Upper lobe of left lung (tissue), 6 donors: Measurements from ENCODE around the gene NPTN. TPM values are rescaled to one million over a fixed set of nuclear protein-coding genes. Genes with fewer than 3 reads are reported as not detected.

ENCODE experiments used
- ATAC-seq, 2 donors: fragments of 200-7000 bp; cut with Tn5 transposase; one replicate each; pipeline ENCODE4 v1.9.1; 2022; ENCODE audit warnings: mild to moderate bottlenecking in 2 of 2, moderate library complexity in 2 of 2; ENCODE audit not compliant: low FRiP score in 2 of 2
- DNase-seq, 2 donors: peaks; one replicate each; pipeline ENCODE4 v3.0.0-alpha.2; 2019 to 2020
- H3K27ac ChIP-seq, 4 donors: fragments of 200-600 bp; sonication (generic); one replicate each; pipeline ENCODE4 v1.5.1; 2016 to 2019
- H3K27me3 ChIP-seq, 4 donors: fragments of 200-600 bp; sonication (generic); one replicate each; pipeline ENCODE4 v1.5.1; 2017 to 2019
- H3K36me3 ChIP-seq, 4 donors: fragments of 200-600 bp; sonication (generic); one replicate each; pipeline ENCODE4 v1.5.1; 2016 to 2019
- H3K4me1 ChIP-seq, 4 donors: fragments of 200-600 bp; sonication (generic); one replicate each; pipeline ENCODE4 v1.5.1; 2018 to 2019
- H3K4me3 ChIP-seq, 4 donors: fragments of 200-600 bp; sonication (generic); one replicate each; pipeline ENCODE4 v1.5.1; 2017 to 2019; ENCODE audit warnings: mild to moderate bottlenecking in 2 of 4, moderate library complexity in 1 of 4
- H3K9me3 ChIP-seq, 4 donors: fragments of 200-600 bp; sonication (generic); one replicate each; pipeline ENCODE4 v1.5.1; 2018 to 2019
- EP300 ChIP-seq, 4 donors: sonication (generic); formaldehyde crosslinking; IDR thresholded peaks; one replicate each; pipeline ENCODE4 v1.5.1; 2017; ENCODE audit warnings: antibody characterized with exemption in 4 of 4, control low read depth in 2 of 4
- POLR2A ChIP-seq, 4 donors: fragments of 450-650 bp; IDR thresholded peaks; one replicate each; pipeline ENCODE4 v1.5.1; 2016 to 2017; ENCODE audit warnings: antibody characterized with exemption in 4 of 4, mild to moderate bottlenecking in 2 of 4
- POLR2AphosphoS5 ChIP-seq, 2 donors: sonication (generic); formaldehyde crosslinking; IDR thresholded peaks; one replicate each; pipeline ENCODE4 v1.5.1; 2017; ENCODE audit warnings: antibody characterized with exemption in 2 of 2
- WGBS, 2 donors: methylation state at CpG; one replicate each; pipeline ENCODE4 v1.1.5; 2017 to 2018; 5-methylcytosine and 5-hydroxymethylcytosine counted together
- total RNA-seq, 6 donors: library from RNA; depleted of rRNA in 4 of 6; stranded (reverse); fragments of >200 nt in 4 of 6; gene quantifications; one replicate each; pipeline versions ENCODE4 v1.1.0 to v1.2.1, GENCODE V29; 2016 to 2021
- TF ChIP-seq, protein P1 (sequence below), 6 experiments: fragments of 450-650 bp in 4 of 6; fragments of 200-600 bp in 2 of 6; sonication (generic) in 2 of 6; IDR thresholded peaks; one replicate each; pipeline ENCODE4 v1.5.1; 2016 to 2019; ENCODE audit warnings: antibody characterized with exemption in 6 of 6
- donor health status: DM: no; HTN: no; CAD: no; lungs with moderate emphysema.
- donor health status: DM: no; HTN: yes; CAD: no; lungs with severe emphysema.

NPTN gene
- total RNA-seq, 6 donors from 2014 or later: 70.2 to 151 (median 108) TPM

DNA sequence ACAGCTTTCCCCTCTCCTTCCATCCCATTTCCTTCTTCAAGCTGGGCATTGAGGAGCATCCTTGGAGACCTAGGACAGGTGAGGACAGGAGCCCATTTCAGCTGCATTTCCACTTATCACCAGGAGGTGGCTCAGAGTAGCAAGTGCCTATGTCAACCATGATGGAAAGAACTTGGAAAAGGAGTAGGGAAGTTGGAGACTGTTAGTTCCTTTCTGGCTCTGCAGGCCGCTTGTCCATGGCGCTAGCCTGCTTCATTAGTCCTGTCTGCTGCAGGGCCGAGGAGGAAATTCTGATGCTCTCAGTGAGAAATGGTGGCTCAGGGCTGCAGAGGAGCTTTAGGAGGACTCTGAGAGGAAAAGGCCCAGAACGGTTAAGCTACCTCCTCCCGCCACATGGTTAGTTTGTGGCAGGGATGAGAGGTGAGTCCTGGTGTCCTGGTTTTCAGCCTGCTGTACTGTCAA is 44.0 kb upstream of the NPTN start:
- Histone ChIP-seq H3K4me3 (no peak overlapping the region), H3K9me3 (no peaks in the 10 kb centered on the region), H3K27ac (no peak overlapping the region), H3K4me1 (no peaks in the 10 kb centered on the region), H3K36me3 (no peaks in the 10 kb centered on the region), H3K27me3 (no peaks in the 10 kb centered on the region)
- ATAC-seq (peak; percentile 64 to 89), DNase-seq (peak in 1 of 2 donors; percentile 52)
- WGBS, 2 donors: 0 to 44% methylated on average over 3 to 5 of the region's 5 CpGs
- no peak for TF ChIP-seq POLR2A (IDR thresholded peaks at IDR 0.05)
- TF ChIP-seq, protein P1, sequence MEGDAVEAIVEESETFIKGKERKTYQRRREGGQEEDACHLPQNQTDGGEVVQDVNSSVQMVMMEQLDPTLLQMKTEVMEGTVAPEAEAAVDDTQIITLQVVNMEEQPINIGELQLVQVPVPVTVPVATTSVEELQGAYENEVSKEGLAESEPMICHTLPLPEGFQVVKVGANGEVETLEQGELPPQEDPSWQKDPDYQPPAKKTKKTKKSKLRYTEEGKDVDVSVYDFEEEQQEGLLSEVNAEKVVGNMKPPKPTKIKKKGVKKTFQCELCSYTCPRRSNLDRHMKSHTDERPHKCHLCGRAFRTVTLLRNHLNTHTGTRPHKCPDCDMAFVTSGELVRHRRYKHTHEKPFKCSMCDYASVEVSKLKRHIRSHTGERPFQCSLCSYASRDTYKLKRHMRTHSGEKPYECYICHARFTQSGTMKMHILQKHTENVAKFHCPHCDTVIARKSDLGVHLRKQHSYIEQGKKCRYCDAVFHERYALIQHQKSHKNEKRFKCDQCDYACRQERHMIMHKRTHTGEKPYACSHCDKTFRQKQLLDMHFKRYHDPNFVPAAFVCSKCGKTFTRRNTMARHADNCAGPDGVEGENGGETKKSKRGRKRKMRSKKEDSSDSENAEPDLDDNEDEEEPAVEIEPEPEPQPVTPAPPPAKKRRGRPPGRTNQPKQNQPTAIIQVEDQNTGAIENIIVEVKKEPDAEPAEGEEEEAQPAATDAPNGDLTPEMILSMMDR (IDR thresholded peaks at IDR 0.05): peak; percentile 81 to 92 (median 87)

DNA sequence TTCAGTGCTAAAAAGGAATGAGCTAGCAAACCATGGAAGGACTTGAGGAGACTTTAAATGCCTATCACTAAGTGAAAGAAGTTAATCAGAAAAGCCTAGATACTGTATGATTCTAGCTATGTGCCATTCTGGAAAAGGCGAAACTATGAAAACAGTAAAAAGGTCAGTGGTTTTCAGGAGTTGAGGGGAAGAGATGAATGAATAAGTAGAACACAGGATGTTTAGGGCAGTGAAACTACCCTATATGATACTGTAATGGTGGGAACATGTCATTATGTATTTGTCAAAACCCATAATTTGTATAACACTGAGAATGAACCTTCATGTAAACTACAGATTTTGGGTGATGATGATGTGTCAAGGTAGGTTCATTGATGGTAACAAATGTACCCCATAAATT is 41.4 kb upstream of the NPTN start:
- no peaks in the 10 kb centered on the region for H3K36me3 ChIP-seq
- DNase-seq (no peak), ATAC-seq (no peak)
- no peaks in the 10 kb centered on the region for H3K4me1 ChIP-seq
- WGBS, 2 donors: 97 to 100% methylated on average over 1 of the region's 1 CpG
- no peaks in the 10 kb centered on the region for H3K27me3 ChIP-seq
- H3K4me3 ChIP-seq: no peak overlapping the region
- no peak overlapping the region for H3K27ac ChIP-seq
- no peak for TF ChIP-seq POLR2AphosphoS5 (IDR thresholded peaks at IDR 0.05)
- TF ChIP-seq EP300 (IDR thresholded peaks at IDR 0.05): no peak
- no peak for TF ChIP-seq POLR2A (IDR thresholded peaks at IDR 0.05)
- TF ChIP-seq, protein P1 (IDR thresholded peaks at IDR 0.05): no peak
- H3K9me3 ChIP-seq: no peaks in the 10 kb centered on the region

DNA sequence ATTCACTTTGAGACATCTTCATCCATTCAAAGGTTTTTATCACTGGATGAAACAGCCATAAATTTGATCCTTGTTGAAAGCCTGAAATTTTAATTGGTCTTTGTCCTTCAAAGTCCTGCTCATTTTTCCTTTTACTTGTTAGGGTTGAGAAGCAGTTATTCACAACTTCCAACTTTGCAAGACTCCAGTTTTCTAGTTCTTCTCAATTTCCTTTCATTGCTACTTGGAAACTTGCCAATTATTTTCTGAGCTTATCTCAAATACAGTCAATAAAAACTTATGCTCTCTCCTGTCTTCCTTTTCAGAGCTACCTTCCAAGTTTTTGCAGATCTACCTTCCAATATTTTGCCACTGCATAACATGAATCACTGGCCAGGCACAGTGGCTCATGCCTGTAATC is 27.3 kb upstream of the NPTN start:
- H3K9me3 ChIP-seq: no peaks in the 10 kb centered on the region
- no peaks in the 10 kb centered on the region for H3K27me3 ChIP-seq
- H3K27ac ChIP-seq: no peak overlapping the region
- DNase-seq (no peak), ATAC-seq (no peak)
- H3K4me3 ChIP-seq: no peak overlapping the region
- TF ChIP-seq POLR2AphosphoS5 (IDR thresholded peaks at IDR 0.05) (no peak), POLR2A (IDR thresholded peaks at IDR 0.05) (no peak), EP300 (IDR thresholded peaks at IDR 0.05) (no peak)
- TF ChIP-seq, protein P1 (IDR thresholded peaks at IDR 0.05): no peak
- no peaks in the 10 kb centered on the region for H3K4me1 ChIP-seq
- no peaks in the 10 kb centered on the region for H3K36me3 ChIP-seq

DNA sequence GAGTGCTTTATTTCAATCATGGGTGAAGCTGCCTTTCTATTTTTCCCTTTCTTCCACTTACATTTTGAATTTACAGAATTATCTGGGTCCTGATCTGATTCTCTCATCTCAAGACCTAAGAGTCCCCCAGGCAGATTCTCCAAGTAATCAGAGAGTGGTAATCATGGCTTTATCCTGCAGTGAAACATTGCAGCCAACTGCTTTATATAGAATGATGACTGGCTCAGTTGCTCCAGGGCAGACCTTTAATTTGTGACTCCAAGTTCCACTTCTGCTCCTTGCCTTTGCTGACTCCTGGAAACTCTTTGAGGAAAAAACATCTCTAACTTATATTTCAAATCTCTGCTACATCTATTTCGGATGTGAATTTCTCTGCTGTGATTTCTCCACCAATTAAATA is 25.5 kb upstream of the NPTN start:
- H3K4me1 ChIP-seq: no peaks in the 10 kb centered on the region
- no peaks in the 10 kb centered on the region for H3K9me3 ChIP-seq
- TF ChIP-seq EP300 (IDR thresholded peaks at IDR 0.05) (no peak), POLR2A (IDR thresholded peaks at IDR 0.05) (no peak), POLR2AphosphoS5 (IDR thresholded peaks at IDR 0.05) (no peak)
- TF ChIP-seq, protein P1 (IDR thresholded peaks at IDR 0.05): no peak
- H3K36me3 ChIP-seq: no peaks in the 10 kb centered on the region
- 82 to 90% methylated on average over 1 of the region's 1 CpG for WGBS, 2 donors
- H3K27me3 ChIP-seq: no peaks in the 10 kb centered on the region
- DNase-seq (no peak), ATAC-seq (no peak)
- no peak overlapping the region for H3K27ac ChIP-seq
- H3K4me3 ChIP-seq: no peak overlapping the region

DNA sequence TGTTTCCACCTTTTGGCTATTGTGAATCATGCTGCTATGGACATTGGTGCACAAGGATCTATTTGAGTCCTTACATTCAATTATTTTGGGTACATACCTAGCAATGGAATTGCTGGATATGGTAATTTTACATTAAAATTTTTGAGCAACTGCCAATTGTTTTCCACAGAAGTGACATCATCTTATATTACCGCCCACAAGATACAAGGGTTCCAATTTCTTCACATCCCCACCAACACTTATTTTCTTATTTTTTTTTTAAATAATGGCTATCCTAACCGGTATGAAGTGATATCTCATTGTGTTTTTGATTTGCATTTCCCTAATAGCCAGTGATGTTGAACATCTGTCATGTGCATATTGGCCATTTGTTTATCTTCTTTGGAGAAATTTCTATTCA is 22.5 kb upstream of the NPTN start:
- H3K4me1 ChIP-seq: no peaks in the 10 kb centered on the region
- no peak overlapping the region for H3K4me3 ChIP-seq
- 66 to 85% methylated on average over 2 of the region's 2 CpGs for WGBS, 2 donors
- no peaks in the 10 kb centered on the region for H3K9me3 ChIP-seq
- TF ChIP-seq, protein P1 (IDR thresholded peaks at IDR 0.05): no peak
- TF ChIP-seq EP300 (IDR thresholded peaks at IDR 0.05): no peak
- TF ChIP-seq POLR2AphosphoS5 (IDR thresholded peaks at IDR 0.05): no peak
- TF ChIP-seq POLR2A (IDR thresholded peaks at IDR 0.05): no peak
- no peak overlapping the region for H3K27ac ChIP-seq
- H3K36me3 ChIP-seq: no peaks in the 10 kb centered on the region
- DNase-seq: no peak
- H3K27me3 ChIP-seq: no peaks in the 10 kb centered on the region
- no peak for ATAC-seq
